CD4-positive, alpha-beta T cell (primary cell): ENCODE measurements around the gene GLRX2. TPM values are rescaled to one million over a fixed set of nuclear protein-coding genes. Genes with fewer than 3 reads are reported as not detected.
A peak's percentile ranks its signal among the peaks of the same experiment; 100 is the strongest.

Experiments used
- ATAC-seq: fragments of 200-7000 bp; cut with Tn5 transposase; one replicate; pipeline ENCODE4 v1.10.0; 2022; ENCODE audit warnings: mild to moderate bottlenecking; ENCODE audit not compliant: poor library complexity
- CTCF ChIA-PET: fragments of 350-600 bp; sonication (Branson Sonifier 250); formaldehyde crosslinking; loops from one replicate; lab custom pipeline; 2021; ENCODE audit warnings: antibody characterized with exemption, inconsistent platforms; lab: Charles Lee
- POLR2A ChIA-PET: fragments of 350-600 bp; sonication (Branson Sonifier 250); formaldehyde crosslinking; loops from one replicate; lab custom pipeline; 2021; ENCODE audit warnings: antibody characterized with exemption, inconsistent platforms; lab: Charles Lee
- DNase-seq, 14 experiments: peaks; one replicate each; pipeline ENCODE4 v3.0.0-alpha.2; 2013 to 2020; ENCODE audit warnings: mixed read lengths in 2 of 14
- H3K27ac ChIP-seq, 2 donors: one replicate each; pipeline versions ENCODE4 v1.5.1 to v1.7.0; 2013; ENCODE audit warnings: low read length in 2 of 2, low read depth in 1 of 2, mild to moderate bottlenecking in 1 of 2
- H3K27me3 ChIP-seq, 2 experiments: 1 replicate in 1 of 2; 2 replicates in 1 of 2; pipeline versions ENCODE4 v1.6.1 to v1.7.0; 2013; ENCODE audit warnings: low read length in 2 of 2, control low read depth in 1 of 2, mild to moderate bottlenecking in 1 of 2, moderate library complexity in 1 of 2; ENCODE audit not compliant: insufficient read depth in 2 of 2, control insufficient read depth in 1 of 2
- H3K36me3 ChIP-seq: one replicate; pipeline ENCODE4 v1.6.1; 2013; ENCODE audit warnings: low read length, control low read depth; ENCODE audit not compliant: insufficient read depth
- H3K4me1 ChIP-seq: one replicate; pipeline ENCODE4 v1.6.1; 2013; ENCODE audit warnings: low read length, control low read depth; ENCODE audit not compliant: insufficient read depth
- H3K4me3 ChIP-seq: one replicate; pipeline ENCODE4 v1.5.1; 2013; ENCODE audit warnings: mild to moderate bottlenecking, low read length, moderate library complexity
- H3K9me3 ChIP-seq, 2 experiments: 1 replicate in 1 of 2; 2 replicates in 1 of 2; pipeline versions ENCODE4 v1.6.1 to v1.7.0; 2013; ENCODE audit warnings: low read length in 2 of 2, mild to moderate bottlenecking in 2 of 2, control low read depth in 1 of 2, moderate library complexity in 1 of 2; ENCODE audit not compliant: control insufficient read depth in 1 of 2, insufficient read depth in 1 of 2
- H3K27ac Mint-ChIP-seq: one replicate; pipeline ENCODE4 v1.8.0; 2020; ENCODE audit warnings: mixed read lengths
- H3K27me3 Mint-ChIP-seq: one replicate; pipeline ENCODE4 v1.8.0; 2021; ENCODE audit warnings: mixed read lengths
- H3K36me3 Mint-ChIP-seq: one replicate; pipeline ENCODE4 v1.8.0; 2021; ENCODE audit warnings: low read depth, mixed read lengths
- H3K4me1 Mint-ChIP-seq: one replicate; pipeline ENCODE4 v1.8.0; 2021; ENCODE audit warnings: low read depth, mixed read lengths
- H3K4me3 Mint-ChIP-seq: one replicate; pipeline ENCODE4 v1.8.0; 2020; ENCODE audit warnings: mild to moderate bottlenecking, mixed read lengths
- H3K9me3 Mint-ChIP-seq: one replicate; pipeline ENCODE4 v1.8.0; 2020; ENCODE audit warnings: mixed read lengths
- CTCF ChIP-seq: fragments of 200-600 bp; IDR thresholded peaks from one replicate; pipeline ENCODE4 v1.8.0; 2022; ENCODE audit warnings: antibody characterized with exemption, mild to moderate bottlenecking
- intact Hi-C, 2 experiments: fragments of 100-400 bp; cut with DNase I in 1 of 2; cut with micrococcal nuclease in 1 of 2; formaldehyde crosslinking; loops; one replicate each; pipeline versions ENCODE4 v1.15.1 to v1.9.0; 2023 to 2025; cut with DNase I, micrococcal nuclease
- total RNA-seq, 174 experiments: library from RNA in 2 of 174; stranded (reverse) in 2 of 174; gene quantifications; one replicate each; pipeline ENCODE4 v1.2.3 and lab custom pipeline; 2021 to 2026

GLRX2 gene
- total RNA-seq, 2 experiments from 2014 or later, result 4.3 to 5.5 TPM

- DNase-seq (no peak), ATAC-seq (no peak)
- no peaks in the 10 kb centered on the region for H3K4me1 Mint-ChIP-seq
- no peaks in the 10 kb centered on the region for H3K9me3 ChIP-seq
- no peak overlapping the region for H3K27ac ChIP-seq
- H3K4me1 ChIP-seq, result no peaks in the 10 kb centered on the region
- no peak for TF ChIP-seq CTCF
- POLR2A ChIA-PET, result no interaction called here
- H3K27ac Mint-ChIP-seq, result no peak overlapping the region
- H3K4me3 Mint-ChIP-seq, result no peak overlapping the region
- CTCF ChIA-PET, result interaction anchor here (1.5 to 2.9 kb wide), 2 partner anchors 8 to 11 kb away, joined by 3 to 10 read pairs; partner anchors contain the start of gene CDC73
- H3K36me3 Mint-ChIP-seq, result no peaks in the 10 kb centered on the region
- intact Hi-C loops, result no loop called here
- H3K27me3 Mint-ChIP-seq, result no peaks in the 10 kb centered on the region
- H3K9me3 Mint-ChIP-seq, result no peaks in the 10 kb centered on the region
- H3K36me3 ChIP-seq, result no peaks in the 10 kb centered on the region
- H3K27me3 ChIP-seq, result no peaks in the 10 kb centered on the region
- no peak overlapping the region for H3K4me3 ChIP-seq
These were observed 8.2 kb upstream of the GLRX2 start for GRCh38 chr1:193113258-193113991.

- no peaks in the 10 kb centered on the region for H3K4me1 ChIP-seq
- H3K27ac ChIP-seq, result no peak overlapping the region
- Mint-ChIP-seq H3K4me3 (no peak overlapping the region), H3K36me3 (no peaks in the 10 kb centered on the region), H3K9me3 (no peaks in the 10 kb centered on the region), H3K4me1 (no peaks in the 10 kb centered on the region), H3K27me3 (no peaks in the 10 kb centered on the region), H3K27ac (no peak overlapping the region)
- DNase-seq (peak in 1 of 14 experiments; percentile 11), ATAC-seq (no peak)
- TF ChIP-seq CTCF, result no peak
- CTCF ChIA-PET, result interaction anchor here (2.9 kb wide), 1 partner anchor 10 kb away, joined by 10 read pairs; the partner anchor contains the start of gene CDC73
- intact Hi-C loops, result no loop called here
- no peaks in the 10 kb centered on the region for H3K36me3 ChIP-seq
- no peaks in the 10 kb centered on the region for H3K27me3 ChIP-seq
- H3K9me3 ChIP-seq, result no peaks in the 10 kb centered on the region
- no peak overlapping the region for H3K4me3 ChIP-seq
- POLR2A ChIA-PET, result interaction anchor here (0.6 kb wide), 1 partner anchor 276 kb away, joined by 3 read pairs; no protein-coding TSS in a partner anchor
These were observed 6.5 kb upstream of the GLRX2 start for GRCh38 chr1:193111641-193112090.

GRCh38 chr1:193110864-193111263 lies 5.7 kb upstream of the GLRX2 start:
- H3K9me3 Mint-ChIP-seq, result no peaks in the 10 kb centered on the region
- no peaks in the 10 kb centered on the region for H3K27me3 ChIP-seq
- no peak overlapping the region for H3K4me3 Mint-ChIP-seq
- POLR2A ChIA-PET, result no interaction called here
- no peaks in the 10 kb centered on the region for H3K36me3 ChIP-seq
- H3K27me3 Mint-ChIP-seq, result no peaks in the 10 kb centered on the region
- H3K9me3 ChIP-seq, result no peaks in the 10 kb centered on the region
- H3K4me3 ChIP-seq, result no peak overlapping the region
- TF ChIP-seq CTCF, result no peak
- ATAC-seq, result no peak
- H3K36me3 Mint-ChIP-seq, result no peaks in the 10 kb centered on the region
- H3K27ac Mint-ChIP-seq, result no peak overlapping the region
- CTCF ChIA-PET, result interaction anchor here (1.0 to 2.2 kb wide), 3 partner anchors 10 to 43 kb away, joined by 3 to 7 read pairs (median 4); partner anchors contain the start of gene CDC73
- H3K27ac ChIP-seq, result no peak overlapping the region
- H3K4me1 Mint-ChIP-seq, result no peaks in the 10 kb centered on the region
- intact Hi-C loops, result no loop called here
- DNase-seq, result no peak
- no peaks in the 10 kb centered on the region for H3K4me1 ChIP-seq
